ENCODE data around the gene BPIFB4. TPM values are rescaled to one million over a fixed set of nuclear protein-coding genes. Genes with fewer than 3 reads are reported as not detected.

BPIFB4 gene
- total and polyA plus RNA-seq, 9 of the 15 experiments (the other 6 are each of a cell fraction or from before 2014, with no cell fraction given), result not detected

DNA sequence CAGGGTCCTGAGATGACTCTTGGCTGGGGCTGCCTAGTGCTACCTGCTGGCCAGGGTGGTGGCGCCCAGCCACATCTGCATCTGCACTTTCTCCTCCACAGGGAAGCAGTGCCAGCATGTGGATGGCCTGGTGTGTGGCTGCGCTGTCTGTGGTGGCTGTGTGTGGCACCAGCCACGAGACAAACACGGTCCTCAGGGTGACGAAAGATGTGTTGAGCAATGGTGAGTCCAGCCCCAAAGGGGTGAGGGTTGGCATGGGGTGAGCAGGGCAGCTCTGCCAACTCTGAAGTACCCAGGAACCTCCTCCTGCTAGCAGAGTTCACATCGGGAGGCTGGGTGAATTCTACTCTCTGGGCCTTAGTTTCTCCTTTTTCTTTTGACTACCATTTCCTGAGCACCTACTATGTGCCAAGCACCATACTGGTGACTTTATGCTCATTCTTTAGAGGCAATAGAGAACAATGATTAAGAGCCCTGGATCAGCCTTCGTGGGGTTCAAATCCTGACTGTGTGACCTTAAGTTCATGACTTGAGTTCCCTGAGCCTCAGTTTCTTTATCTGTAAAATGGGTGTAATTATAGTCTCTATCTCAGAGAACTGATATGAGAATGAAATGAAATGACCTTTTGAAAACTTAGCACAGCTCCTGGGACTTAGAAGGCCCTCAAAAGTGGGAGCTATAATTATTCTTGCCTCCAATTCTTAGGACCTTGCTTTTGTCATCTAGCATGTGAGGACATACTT is 2.1 kb downstream of the BPIFB4 start (continued):
- TF ChIP-seq ZNF232 (CRISPR knock-in tag; IDR thresholded peaks at IDR 0.05) (no peak), ZBTB8A (IDR thresholded peaks at IDR 0.05; ENCODE audit: partially characterized antibody) (no peak), TEAD1 (CRISPR knock-in tag; IDR thresholded peaks at IDR 0.05) (no peak), ZNF79 (CRISPR knock-in tag; IDR thresholded peaks at IDR 0.05; ENCODE audit: low read depth) (no peak), ZNF699 (CRISPR knock-in tag; IDR thresholded peaks at IDR 0.05; ENCODE audit: insufficient replicate concordance) (no peak), GATA2 (CRISPR knock-in tag; IDR thresholded peaks at IDR 0.05) (no peak), HCFC1 (IDR thresholded peaks at IDR 0.05; ENCODE audit: low read depth, low read length) (no peak), ADNP (tag; IDR thresholded peaks at IDR 0.05) (peak; percentile 62; the same call in 1 of the 2 replicates), SIRT6 (IDR thresholded peaks at IDR 0.05; ENCODE audit: low read depth, low read length) (no peak), RBM25 (IDR thresholded peaks at IDR 0.05; ENCODE audit: low read depth, low read length, severe bottlenecking) (peak; percentile 91)
- TF ChIP-seq, protein P1, sequence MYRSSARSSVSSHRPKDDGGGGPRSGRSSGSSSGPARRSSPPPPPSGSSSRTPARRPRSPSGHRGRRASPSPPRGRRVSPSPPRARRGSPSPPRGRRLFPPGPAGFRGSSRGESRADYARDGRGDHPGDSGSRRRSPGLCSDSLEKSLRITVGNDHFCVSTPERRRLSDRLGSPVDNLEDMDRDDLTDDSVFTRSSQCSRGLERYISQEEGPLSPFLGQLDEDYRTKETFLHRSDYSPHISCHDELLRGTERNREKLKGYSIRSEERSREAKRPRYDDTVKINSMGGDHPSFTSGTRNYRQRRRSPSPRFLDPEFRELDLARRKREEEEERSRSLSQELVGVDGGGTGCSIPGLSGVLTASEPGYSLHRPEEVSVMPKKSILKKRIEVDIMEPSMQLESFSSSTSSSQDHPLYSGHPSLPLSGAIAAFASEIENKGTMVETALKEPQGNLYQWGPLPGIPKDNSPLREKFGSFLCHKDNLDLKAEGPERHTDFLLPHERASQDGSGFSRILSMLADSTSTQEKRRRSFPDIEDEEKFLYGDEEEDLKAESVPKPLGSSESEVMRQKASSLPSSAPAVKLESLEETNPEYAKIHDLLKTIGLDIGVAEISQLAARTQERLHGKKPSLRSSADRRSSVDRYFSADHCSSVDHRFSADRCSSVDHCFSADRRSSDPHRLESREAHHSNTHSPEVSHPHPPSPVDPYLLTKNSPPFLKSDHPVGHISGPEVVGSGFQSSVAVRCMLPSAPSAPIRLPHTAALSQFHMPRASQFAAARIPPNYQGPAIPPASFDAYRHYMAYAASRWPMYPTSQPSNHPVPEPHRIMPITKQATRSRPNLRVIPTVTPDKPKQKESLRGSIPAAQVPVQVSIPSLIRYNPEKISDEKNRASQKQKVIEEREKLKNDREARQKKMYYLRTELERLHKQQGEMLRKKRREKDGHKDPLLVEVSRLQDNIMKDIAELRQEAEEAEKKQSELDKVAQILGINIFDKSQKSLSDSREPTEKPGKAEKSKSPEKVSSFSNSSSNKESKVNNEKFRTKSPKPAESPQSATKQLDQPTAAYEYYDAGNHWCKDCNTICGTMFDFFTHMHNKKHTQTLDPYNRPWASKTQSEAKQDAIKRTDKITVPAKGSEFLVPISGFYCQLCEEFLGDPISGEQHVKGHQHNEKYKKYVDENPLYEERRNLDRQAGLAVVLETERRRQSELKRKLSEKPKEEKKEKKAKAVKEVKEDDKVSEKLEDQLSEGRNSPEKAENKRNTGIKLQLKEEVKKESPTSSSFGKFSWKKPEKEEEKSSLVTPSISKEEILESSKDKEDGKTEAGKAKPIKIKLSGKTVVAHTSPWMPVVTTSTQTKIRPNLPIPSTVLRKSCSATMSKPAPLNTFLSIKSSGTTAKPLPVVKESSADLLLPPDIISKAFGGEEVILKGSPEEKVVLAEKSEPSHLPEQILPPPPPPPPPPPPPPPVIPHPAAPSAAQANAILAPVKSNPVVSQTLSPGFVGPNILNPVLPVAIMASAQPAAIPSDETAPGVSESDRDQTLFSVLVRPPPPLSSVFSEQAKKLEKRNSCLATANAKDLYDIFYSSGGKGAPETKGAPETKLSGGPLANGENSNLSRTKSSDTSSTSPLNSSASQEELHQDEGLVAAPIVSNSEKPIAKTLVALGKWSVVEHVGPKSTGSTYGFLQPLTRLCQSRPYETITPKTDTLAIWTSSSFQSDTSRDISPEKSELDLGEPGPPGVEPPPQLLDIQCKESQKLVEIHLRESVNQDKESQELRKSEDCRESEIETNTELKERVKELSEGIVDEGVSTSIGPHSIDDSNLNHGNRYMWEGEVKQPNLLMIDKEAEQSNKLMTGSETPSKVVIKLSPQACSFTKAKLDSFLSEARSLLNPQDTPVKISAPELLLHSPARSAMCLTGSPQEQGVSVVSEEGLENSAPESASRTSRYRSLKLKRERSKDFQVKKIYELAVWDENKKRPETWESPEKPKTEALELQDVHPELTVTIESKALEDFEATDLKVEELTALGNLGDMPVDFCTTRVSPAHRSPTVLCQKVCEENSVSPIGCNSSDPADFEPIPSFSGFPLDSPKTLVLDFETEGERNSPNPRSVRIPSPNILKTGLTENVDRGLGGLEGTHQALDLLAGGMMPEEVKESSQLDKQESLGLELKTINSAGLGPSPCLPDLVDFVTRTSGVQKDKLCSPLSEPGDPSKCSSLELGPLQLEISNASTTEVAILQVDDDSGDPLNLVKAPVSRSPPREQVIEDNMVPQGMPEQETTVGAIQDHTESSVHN (IDR thresholded peaks at IDR 0.05; ENCODE audit: borderline replicate concordance in 1 of 2, low read depth in 1 of 2), result no peak
- TF ChIP-seq, protein P2, sequence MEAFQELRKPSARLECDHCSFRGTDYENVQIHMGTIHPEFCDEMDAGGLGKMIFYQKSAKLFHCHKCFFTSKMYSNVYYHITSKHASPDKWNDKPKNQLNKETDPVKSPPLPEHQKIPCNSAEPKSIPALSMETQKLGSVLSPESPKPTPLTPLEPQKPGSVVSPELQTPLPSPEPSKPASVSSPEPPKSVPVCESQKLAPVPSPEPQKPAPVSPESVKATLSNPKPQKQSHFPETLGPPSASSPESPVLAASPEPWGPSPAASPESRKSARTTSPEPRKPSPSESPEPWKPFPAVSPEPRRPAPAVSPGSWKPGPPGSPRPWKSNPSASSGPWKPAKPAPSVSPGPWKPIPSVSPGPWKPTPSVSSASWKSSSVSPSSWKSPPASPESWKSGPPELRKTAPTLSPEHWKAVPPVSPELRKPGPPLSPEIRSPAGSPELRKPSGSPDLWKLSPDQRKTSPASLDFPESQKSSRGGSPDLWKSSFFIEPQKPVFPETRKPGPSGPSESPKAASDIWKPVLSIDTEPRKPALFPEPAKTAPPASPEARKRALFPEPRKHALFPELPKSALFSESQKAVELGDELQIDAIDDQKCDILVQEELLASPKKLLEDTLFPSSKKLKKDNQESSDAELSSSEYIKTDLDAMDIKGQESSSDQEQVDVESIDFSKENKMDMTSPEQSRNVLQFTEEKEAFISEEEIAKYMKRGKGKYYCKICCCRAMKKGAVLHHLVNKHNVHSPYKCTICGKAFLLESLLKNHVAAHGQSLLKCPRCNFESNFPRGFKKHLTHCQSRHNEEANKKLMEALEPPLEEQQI (IDR thresholded peaks at IDR 0.05), result no peak
- TF ChIP-seq, protein P3, sequence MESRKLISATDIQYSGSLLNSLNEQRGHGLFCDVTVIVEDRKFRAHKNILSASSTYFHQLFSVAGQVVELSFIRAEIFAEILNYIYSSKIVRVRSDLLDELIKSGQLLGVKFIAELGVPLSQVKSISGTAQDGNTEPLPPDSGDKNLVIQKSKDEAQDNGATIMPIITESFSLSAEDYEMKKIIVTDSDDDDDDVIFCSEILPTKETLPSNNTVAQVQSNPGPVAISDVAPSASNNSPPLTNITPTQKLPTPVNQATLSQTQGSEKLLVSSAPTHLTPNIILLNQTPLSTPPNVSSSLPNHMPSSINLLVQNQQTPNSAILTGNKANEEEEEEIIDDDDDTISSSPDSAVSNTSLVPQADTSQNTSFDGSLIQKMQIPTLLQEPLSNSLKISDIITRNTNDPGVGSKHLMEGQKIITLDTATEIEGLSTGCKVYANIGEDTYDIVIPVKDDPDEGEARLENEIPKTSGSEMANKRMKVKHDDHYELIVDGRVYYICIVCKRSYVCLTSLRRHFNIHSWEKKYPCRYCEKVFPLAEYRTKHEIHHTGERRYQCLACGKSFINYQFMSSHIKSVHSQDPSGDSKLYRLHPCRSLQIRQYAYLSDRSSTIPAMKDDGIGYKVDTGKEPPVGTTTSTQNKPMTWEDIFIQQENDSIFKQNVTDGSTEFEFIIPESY (CRISPR knock-in tag; IDR thresholded peaks at IDR 0.05), result no peak

All from K562 (cell line).